HCT116 (cell line): ENCODE results near the gene ITGBL1.

Experiments
- CBX3 ChIP-seq: IDR thresholded peaks from 2 replicates; pipeline ENCODE4 v1.6.1; 2012; ENCODE audit warnings: low read depth
- EZH2 ChIP-seq: fragments of 200-600 bp; sonication (generic); IDR thresholded peaks from 2 replicates; pipeline ENCODE4 v1.6.1; 2017; ENCODE audit warnings: antibody characterized with exemption, mixed run types
- POLR2A ChIP-seq: IDR thresholded peaks from 2 replicates; pipeline ENCODE4 v1.7.0; 2011; ENCODE audit warnings: borderline replicate concordance; ENCODE audit not compliant: insufficient read depth, insufficient read length; ENCODE audit errors: extremely low read depth
- POLR2AphosphoS5 ChIP-seq: IDR thresholded peaks from 2 replicates; pipeline ENCODE4 v1.6.1; 2011; ENCODE audit warnings: mild to moderate bottlenecking, low read depth, low read length, moderate library complexity
- YY1 ChIP-seq: IDR thresholded peaks from 2 replicates; pipeline ENCODE4 v1.6.1; 2011; ENCODE audit warnings: low read length, low read depth, moderate library complexity, mild to moderate bottlenecking; ENCODE audit not compliant: insufficient replicate concordance; ENCODE audit errors: extremely low read depth
- ZNF274 ChIP-seq: fragments of 200-500 bp; sonication (Bioruptor generic); IDR thresholded peaks from 2 replicates; pipeline ENCODE4 v1.6.1; 2014; ENCODE audit warnings: mild to moderate bottlenecking, low read depth, low read length, inconsistent platforms
- TF ChIP-seq, protein P1 (sequence below), 3 experiments: fragments of 200-600 bp in 1 of 3; sonication (generic) in 1 of 3; IDR thresholded peaks in 2 of 3; conservative IDR thresholded peaks in 1 of 3; 2 replicates each; pipeline ENCODE4 v1.5.1; 2012 to 2017; ENCODE audit warnings: low read depth in 2 of 3, low read length in 2 of 3, antibody characterized with exemption in 1 of 3, borderline replicate concordance in 1 of 3, control low read depth in 1 of 3, mild to moderate bottlenecking in 1 of 3, mixed read lengths in 1 of 3, mixed run types in 1 of 3, moderate library complexity in 1 of 3; ENCODE audit not compliant: insufficient read depth in 1 of 3

DNA sequence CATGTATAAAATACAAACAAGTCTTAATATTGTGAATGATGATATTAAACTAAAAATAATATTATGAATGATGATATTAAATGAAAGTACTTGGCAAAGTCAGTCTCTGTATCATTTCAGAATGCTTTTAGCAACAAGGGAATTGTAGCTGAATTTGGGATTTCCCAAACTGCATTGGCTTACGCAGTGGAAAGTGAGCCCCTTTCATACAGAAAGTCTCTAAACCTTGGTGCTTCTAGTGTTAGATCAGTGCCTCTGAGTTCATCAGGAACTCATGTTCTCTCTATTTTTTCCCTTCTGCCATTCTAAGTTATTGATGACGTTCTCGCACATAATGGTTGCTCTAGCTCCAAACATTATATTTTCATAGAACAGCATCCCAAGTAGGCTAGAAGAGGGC lies 300.0 kb downstream of the ITGBL1 start:
- TF ChIP-seq POLR2AphosphoS5 (no peak), CBX3 (no peak), EZH2 (no peak), POLR2A (no peak), ZNF274 (no peak), YY1 (no peak)
- TF ChIP-seq, protein P1, sequence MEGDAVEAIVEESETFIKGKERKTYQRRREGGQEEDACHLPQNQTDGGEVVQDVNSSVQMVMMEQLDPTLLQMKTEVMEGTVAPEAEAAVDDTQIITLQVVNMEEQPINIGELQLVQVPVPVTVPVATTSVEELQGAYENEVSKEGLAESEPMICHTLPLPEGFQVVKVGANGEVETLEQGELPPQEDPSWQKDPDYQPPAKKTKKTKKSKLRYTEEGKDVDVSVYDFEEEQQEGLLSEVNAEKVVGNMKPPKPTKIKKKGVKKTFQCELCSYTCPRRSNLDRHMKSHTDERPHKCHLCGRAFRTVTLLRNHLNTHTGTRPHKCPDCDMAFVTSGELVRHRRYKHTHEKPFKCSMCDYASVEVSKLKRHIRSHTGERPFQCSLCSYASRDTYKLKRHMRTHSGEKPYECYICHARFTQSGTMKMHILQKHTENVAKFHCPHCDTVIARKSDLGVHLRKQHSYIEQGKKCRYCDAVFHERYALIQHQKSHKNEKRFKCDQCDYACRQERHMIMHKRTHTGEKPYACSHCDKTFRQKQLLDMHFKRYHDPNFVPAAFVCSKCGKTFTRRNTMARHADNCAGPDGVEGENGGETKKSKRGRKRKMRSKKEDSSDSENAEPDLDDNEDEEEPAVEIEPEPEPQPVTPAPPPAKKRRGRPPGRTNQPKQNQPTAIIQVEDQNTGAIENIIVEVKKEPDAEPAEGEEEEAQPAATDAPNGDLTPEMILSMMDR (IDR thresholded peaks at IDR 0.05 in 2 of 3, conservative IDR thresholded peaks at IDR 0.05 in 1 of 3; ENCODE audit: borderline replicate concordance in 1 of 3, insufficient read depth in 1 of 3, low read depth in 2 of 3, low read length in 2 of 3): no peak
